HCT116 (cell line): Measurements from ENCODE around the gene HSPG2. TPM values are rescaled to one million over a fixed set of nuclear protein-coding genes. Genes with fewer than 3 reads are reported as not detected.

ENCODE experiments used
- ATAC-seq: fragments of 200-7000 bp; cut with Tn5 transposase; 2 replicates; pipeline ENCODE4 v1.9.1; 2020; ENCODE audit warnings: mild to moderate bottlenecking, moderate library complexity
- BruUV-seq: library from RNA; stranded (reverse); fragments of 400-500 nt; replicated peaks from 2 replicates; lab custom pipeline; 2021; lab: Mats Ljungman, UMichigan
- CTCF ChIA-PET: fragments of 300-600 bp; sonication (Branson Sonifier 250); formaldehyde crosslinking; loops from one replicate; lab custom pipeline; 2021; ENCODE audit warnings: antibody characterized with exemption; lab: Charles Lee
- POLR2A ChIA-PET: fragments of 300-600, 350-600 bp; sonication (Branson Sonifier 250); formaldehyde crosslinking; loops from one replicate; lab custom pipeline; 2021; ENCODE audit warnings: antibody characterized with exemption; lab: Charles Lee
- RAD21 ChIA-PET, 2 experiments: fragments of 300-600 bp; sonication (Branson Sonifier 250); formaldehyde crosslinking; loops; one replicate each; lab custom pipeline; 2023; ENCODE audit warnings: low total read pairs in 2 of 2; ENCODE audit not compliant: uncharacterized antibody in 2 of 2, unreplicated experiment in 2 of 2, low non-redundant PET in 1 of 2; lab: Charles Lee
- DNase-seq: peaks from one replicate; pipeline ENCODE4 v3.0.0-alpha.2; 2010; ENCODE audit warnings: low read depth, low spot score
- H2AFZ ChIP-seq: fragments of 200-600 bp; shearing (Covaris generic), sonication (generic); 2 replicates; pipeline ENCODE4 v1.6.1; 2017; ENCODE audit warnings: low read depth, mixed run types, mixed read lengths, antibody characterized with exemption, low read length; ENCODE audit not compliant: poor library complexity, severe bottlenecking
- H3K27ac ChIP-seq: 2 replicates; pipeline ENCODE4 v1.5.1; 2012; ENCODE audit warnings: low read depth, low read length
- H3K27me3 ChIP-seq: fragments of 200-600 bp; sonication (generic); 2 replicates; pipeline ENCODE4 v1.6.1; 2016; ENCODE audit warnings: mixed run types, low read length, mixed read lengths; ENCODE audit not compliant: insufficient read depth
- H3K36me3 ChIP-seq, 2 experiments: fragments of 200-500 bp in 1 of 2; fragments of 200-600 bp in 1 of 2; sonication (Bioruptor generic) in 1 of 2; sonication (generic) in 1 of 2; 2 replicates each; pipeline versions ENCODE4 v1.5.1 to v1.6.1; 2014 to 2016; ENCODE audit warnings: low read length in 2 of 2, inconsistent platforms in 1 of 2, mixed read lengths in 1 of 2, mixed run types in 1 of 2; ENCODE audit not compliant: insufficient read depth in 2 of 2, control insufficient read depth in 1 of 2
- H3K4me1 ChIP-seq, 2 experiments: fragments of 200-600 bp in 1 of 2; sonication (generic) in 1 of 2; 2 replicates each; pipeline versions ENCODE4 v1.5.1 to v1.6.1; 2012 to 2017; ENCODE audit warnings: low read length in 2 of 2, inconsistent platforms in 1 of 2, mild to moderate bottlenecking in 1 of 2, mixed read lengths in 1 of 2, mixed run types in 1 of 2, moderate library complexity in 1 of 2; ENCODE audit not compliant: insufficient read depth in 2 of 2, control insufficient read depth in 1 of 2
- H3K4me2 ChIP-seq: fragments of 200-600 bp; sonication (generic); 2 replicates; pipeline ENCODE4 v1.6.1; 2017; ENCODE audit warnings: mixed run types, low read length, mixed read lengths
- H3K4me3 ChIP-seq, 2 experiments: fragments of 200-600 bp in 1 of 2; sonication (generic) in 1 of 2; replicated peaks in 1 of 2; 2 replicates each; pipeline ENCODE4 v1.5.1; 2011 to 2016; ENCODE audit warnings: low read length in 2 of 2, control low read depth in 1 of 2, low read depth in 1 of 2, mild to moderate bottlenecking in 1 of 2, mixed read lengths in 1 of 2, mixed run types in 1 of 2
- H3K79me2 ChIP-seq: fragments of 200-600 bp; sonication (generic); 2 replicates; pipeline ENCODE4 v1.6.1; 2017; ENCODE audit warnings: mild to moderate bottlenecking, mixed run types, low read length, moderate library complexity, mixed read lengths; ENCODE audit not compliant: insufficient read depth
- H3K9ac ChIP-seq: fragments of 200-600 bp; sonication (generic); 2 replicates; pipeline ENCODE4 v1.6.1; 2016; ENCODE audit warnings: low read length, mixed read lengths
- H3K9me2 ChIP-seq: fragments of 200-600 bp; sonication (generic), shearing (Covaris generic); 2 replicates; pipeline ENCODE4 v1.6.1; 2017; ENCODE audit warnings: mixed run types, mild to moderate bottlenecking, moderate library complexity; ENCODE audit not compliant: insufficient read depth
- H3K9me3 ChIP-seq, 2 experiments: fragments of 200-500 bp in 1 of 2; fragments of 200-600 bp in 1 of 2; sonication (Bioruptor generic) in 1 of 2; sonication (generic) in 1 of 2; 2 replicates each; pipeline ENCODE4 v1.6.1; 2014 to 2017; ENCODE audit warnings: low read length in 2 of 2, mixed read lengths in 2 of 2, inconsistent platforms in 1 of 2, low read depth in 1 of 2, mild to moderate bottlenecking in 1 of 2, mixed run types in 1 of 2, moderate library complexity in 1 of 2; ENCODE audit not compliant: control insufficient read depth in 1 of 2, insufficient read depth in 1 of 2
- H4K20me1 ChIP-seq: fragments of 200-600 bp; sonication (generic), shearing (Covaris generic); 2 replicates; pipeline ENCODE4 v1.6.1; 2017; ENCODE audit warnings: mixed run types, mild to moderate bottlenecking, moderate library complexity; ENCODE audit not compliant: insufficient read depth
- CBX3 ChIP-seq: IDR thresholded peaks from 2 replicates; pipeline ENCODE4 v1.6.1; 2012; ENCODE audit warnings: low read depth
- CEBPB ChIP-seq: IDR thresholded peaks from 2 replicates; pipeline ENCODE4 v1.6.1; 2012; ENCODE audit warnings: low read depth
- ELF1 ChIP-seq: IDR thresholded peaks from 2 replicates; pipeline ENCODE4 v1.6.1; 2012; ENCODE audit warnings: low read depth, borderline replicate concordance
- POLR2A ChIP-seq: IDR thresholded peaks from 2 replicates; pipeline ENCODE4 v1.7.0; 2011; ENCODE audit warnings: borderline replicate concordance; ENCODE audit not compliant: insufficient read depth, insufficient read length; ENCODE audit errors: extremely low read depth
- POLR2AphosphoS5 ChIP-seq: IDR thresholded peaks from 2 replicates; pipeline ENCODE4 v1.6.1; 2011; ENCODE audit warnings: mild to moderate bottlenecking, low read depth, low read length, moderate library complexity
- TCF7L2 ChIP-seq: IDR thresholded peaks from 2 replicates; pipeline ENCODE4 v1.7.0; 2011; ENCODE audit warnings: borderline replicate concordance, inconsistent platforms; ENCODE audit not compliant: insufficient read depth, insufficient read length; ENCODE audit errors: extremely low read depth
- ZFX ChIP-seq: fragments of 450-650 bp; IDR thresholded peaks from 2 replicates; pipeline ENCODE4 v1.6.1; 2017
- ZNF274 ChIP-seq: fragments of 200-500 bp; sonication (Bioruptor generic); IDR thresholded peaks from 2 replicates; pipeline ENCODE4 v1.6.1; 2014; ENCODE audit warnings: mild to moderate bottlenecking, low read depth, low read length, inconsistent platforms
- intact Hi-C: fragments of 100-400 bp; cut with micrococcal nuclease; formaldehyde crosslinking; loops from 2 replicates; pipeline ENCODE4 v1.10.0; 2022
- total RNA-seq: library from RNA; stranded (reverse); gene quantifications from one replicate; pipeline ENCODE4 v1.2.1, GENCODE V29; 2021; ENCODE audit not compliant: unreplicated experiment
- TF ChIP-seq, protein P1 (sequence below), 3 experiments: fragments of 200-600 bp in 1 of 3; sonication (generic) in 1 of 3; IDR thresholded peaks in 2 of 3; conservative IDR thresholded peaks in 1 of 3; 2 replicates each; pipeline ENCODE4 v1.5.1; 2012 to 2017; ENCODE audit warnings: low read depth in 2 of 3, low read length in 2 of 3, antibody characterized with exemption in 1 of 3, borderline replicate concordance in 1 of 3, control low read depth in 1 of 3, mild to moderate bottlenecking in 1 of 3, mixed read lengths in 1 of 3, mixed run types in 1 of 3, moderate library complexity in 1 of 3; ENCODE audit not compliant: insufficient read depth in 1 of 3
- TF ChIP-seq, protein P2 (sequence below): IDR thresholded peaks from 2 replicates; pipeline ENCODE4 v1.6.1; 2011; ENCODE audit warnings: mild to moderate bottlenecking, low read length, moderate library complexity; ENCODE audit not compliant: insufficient replicate concordance; ENCODE audit errors: extremely low read depth

Gene HSPG2
- total RNA-seq, 1 experiment from 2014 or later: 55.7 TPM

DNA sequence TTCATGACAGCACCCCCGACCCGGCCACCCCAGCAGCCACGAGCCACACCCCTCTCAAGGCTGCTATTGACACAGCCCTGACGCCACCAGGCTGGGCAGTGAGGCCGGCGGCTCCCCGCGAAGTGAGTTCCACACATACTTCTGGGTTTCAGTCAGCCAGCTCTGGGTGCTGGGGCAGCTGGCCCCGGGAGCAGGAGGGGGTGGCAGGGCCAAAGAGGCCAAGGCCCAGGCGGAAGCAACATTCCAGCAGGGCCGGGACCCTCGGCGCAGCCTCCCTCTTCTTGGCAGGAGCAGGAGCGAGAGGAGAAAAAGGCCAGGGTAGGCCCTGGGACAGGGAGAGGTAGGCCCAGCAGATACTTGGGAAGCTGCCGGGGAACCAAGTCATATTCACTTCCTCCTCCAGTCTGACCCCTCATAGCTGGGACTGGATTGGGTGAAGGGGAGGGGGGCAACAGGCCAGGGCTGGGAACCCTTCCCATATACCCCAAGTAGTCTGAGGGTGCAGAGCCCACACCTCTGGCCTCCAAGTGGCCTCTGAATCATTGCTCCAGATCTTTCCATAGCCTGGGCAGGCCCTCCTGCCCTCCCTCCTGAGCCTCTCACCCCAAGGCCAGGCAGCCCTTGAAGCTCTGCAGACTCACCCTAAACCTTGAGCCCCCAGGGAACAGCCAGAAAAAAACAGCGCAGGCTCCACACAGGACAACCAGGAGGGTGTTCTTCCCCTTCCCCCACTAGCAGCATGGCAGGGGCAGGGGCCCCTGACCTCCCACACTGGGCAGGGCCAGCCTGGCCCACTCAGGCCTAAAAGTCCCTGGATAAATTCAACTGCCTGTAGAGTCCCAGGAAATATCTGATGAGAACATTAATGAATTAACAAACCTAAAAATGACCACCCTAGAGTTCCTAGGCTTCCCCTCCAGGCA, 5.7 kb downstream of the HSPG2 start:
- DNase-seq (peak; percentile 43), ATAC-seq (peak; percentile 81)
- peak overlapping the region; percentile 81 for H3K27ac ChIP-seq
- TF ChIP-seq TCF7L2 (no peak), ZFX (peak; percentile 32; the same call in 1 of the 2 replicates), ELF1 (no peak), POLR2AphosphoS5 (peak; percentile 59; the same call in 1 of the 2 replicates)
- CTCF ChIA-PET: interaction anchor here (1.0 kb wide), 1 partner anchor 8 kb away, joined by 3 read pairs; no protein-coding TSS in a partner anchor
- H3K9ac ChIP-seq: peak overlapping the region; percentile 57
- POLR2A ChIA-PET: interaction anchor here (1.2 kb wide), 1 partner anchor 8 kb away, joined by 3 read pairs; no protein-coding TSS in a partner anchor
- no peaks in the 10 kb centered on the region for H3K27me3 ChIP-seq
- H3K79me2 ChIP-seq: peaks cover 62% of the 10 kb centered on the region
- peak overlapping the region; percentile 17 to 38 for H3K4me3 ChIP-seq
- BruUV-seq: no TSS peak
- RAD21 ChIA-PET: interaction anchor here in 1 of 2 experiments (1.1 kb wide), 1 partner anchor 9 kb away, joined by 7 read pairs; no protein-coding TSS in a partner anchor
- no peaks in the 10 kb centered on the region for H4K20me1 ChIP-seq
- H3K9me3 ChIP-seq: no peaks in the 10 kb centered on the region
- H3K9me2 ChIP-seq: no peaks in the 10 kb centered on the region
- peaks cover 46 to 85% of the 10 kb centered on the region in 2 experiments for H3K4me1 ChIP-seq
- no peaks in the 10 kb centered on the region for H3K36me3 ChIP-seq
- no peak overlapping the region for H2AFZ ChIP-seq
- intact Hi-C loops: no loop called here
- H3K4me2 ChIP-seq: peak overlapping the region; percentile 82

DNA sequence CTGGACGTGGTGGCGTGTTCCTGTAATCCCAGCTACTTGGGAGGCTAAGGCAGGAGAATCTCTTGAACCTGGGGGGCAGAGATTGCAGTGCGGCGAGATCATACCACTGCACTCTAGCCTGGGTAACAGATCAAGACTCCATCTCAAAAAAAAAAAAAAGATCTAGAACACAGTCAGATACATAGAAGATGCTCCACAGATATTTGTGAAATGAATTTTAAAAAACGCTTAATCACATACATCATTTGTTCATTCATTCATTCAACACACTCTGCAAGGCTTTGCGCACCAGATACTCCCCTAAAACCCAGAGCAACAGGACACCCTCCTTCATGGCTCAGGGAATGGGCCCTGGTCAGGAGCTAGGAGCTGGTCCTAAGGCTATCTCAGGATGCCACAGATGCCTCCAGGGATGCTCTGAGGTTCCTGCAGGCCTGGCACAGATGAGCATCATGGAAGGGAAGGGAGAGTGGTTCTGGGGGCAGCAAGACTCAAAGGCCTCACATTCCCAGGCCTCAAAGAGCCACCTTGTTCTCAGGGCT, 6.4 kb downstream of the HSPG2 start:
- CTCF ChIA-PET: interaction anchor here (1.0 kb wide), 1 partner anchor 9 kb away, joined by 3 read pairs; no protein-coding TSS in a partner anchor

More for the DNA sequence above, 6.4 kb downstream of the HSPG2 start:
- H3K9me3 ChIP-seq: no peaks in the 10 kb centered on the region
- BruUV-seq: no TSS peak
- ChIA-PET POLR2A (interaction anchor here (1.2 kb wide), 1 partner anchor 9 kb away, joined by 3 read pairs; no protein-coding TSS in a partner anchor), RAD21 (interaction anchor here in 1 of 2 experiments (1.1 kb wide), 1 partner anchor 9 kb away, joined by 7 read pairs; no protein-coding TSS in a partner anchor)
- H3K9me2 ChIP-seq: no peaks in the 10 kb centered on the region
- TF ChIP-seq CEBPB: no peak
- TF ChIP-seq POLR2AphosphoS5: no peak
- TF ChIP-seq, protein P1, sequence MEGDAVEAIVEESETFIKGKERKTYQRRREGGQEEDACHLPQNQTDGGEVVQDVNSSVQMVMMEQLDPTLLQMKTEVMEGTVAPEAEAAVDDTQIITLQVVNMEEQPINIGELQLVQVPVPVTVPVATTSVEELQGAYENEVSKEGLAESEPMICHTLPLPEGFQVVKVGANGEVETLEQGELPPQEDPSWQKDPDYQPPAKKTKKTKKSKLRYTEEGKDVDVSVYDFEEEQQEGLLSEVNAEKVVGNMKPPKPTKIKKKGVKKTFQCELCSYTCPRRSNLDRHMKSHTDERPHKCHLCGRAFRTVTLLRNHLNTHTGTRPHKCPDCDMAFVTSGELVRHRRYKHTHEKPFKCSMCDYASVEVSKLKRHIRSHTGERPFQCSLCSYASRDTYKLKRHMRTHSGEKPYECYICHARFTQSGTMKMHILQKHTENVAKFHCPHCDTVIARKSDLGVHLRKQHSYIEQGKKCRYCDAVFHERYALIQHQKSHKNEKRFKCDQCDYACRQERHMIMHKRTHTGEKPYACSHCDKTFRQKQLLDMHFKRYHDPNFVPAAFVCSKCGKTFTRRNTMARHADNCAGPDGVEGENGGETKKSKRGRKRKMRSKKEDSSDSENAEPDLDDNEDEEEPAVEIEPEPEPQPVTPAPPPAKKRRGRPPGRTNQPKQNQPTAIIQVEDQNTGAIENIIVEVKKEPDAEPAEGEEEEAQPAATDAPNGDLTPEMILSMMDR (IDR thresholded peaks at IDR 0.05 in 2 of 3, conservative IDR thresholded peaks at IDR 0.05 in 1 of 3; ENCODE audit: borderline replicate concordance in 1 of 3, insufficient read depth in 1 of 3, low read depth in 2 of 3, low read length in 2 of 3): no peak
- no peak for TF ChIP-seq ZNF274
- TF ChIP-seq, protein P2, sequence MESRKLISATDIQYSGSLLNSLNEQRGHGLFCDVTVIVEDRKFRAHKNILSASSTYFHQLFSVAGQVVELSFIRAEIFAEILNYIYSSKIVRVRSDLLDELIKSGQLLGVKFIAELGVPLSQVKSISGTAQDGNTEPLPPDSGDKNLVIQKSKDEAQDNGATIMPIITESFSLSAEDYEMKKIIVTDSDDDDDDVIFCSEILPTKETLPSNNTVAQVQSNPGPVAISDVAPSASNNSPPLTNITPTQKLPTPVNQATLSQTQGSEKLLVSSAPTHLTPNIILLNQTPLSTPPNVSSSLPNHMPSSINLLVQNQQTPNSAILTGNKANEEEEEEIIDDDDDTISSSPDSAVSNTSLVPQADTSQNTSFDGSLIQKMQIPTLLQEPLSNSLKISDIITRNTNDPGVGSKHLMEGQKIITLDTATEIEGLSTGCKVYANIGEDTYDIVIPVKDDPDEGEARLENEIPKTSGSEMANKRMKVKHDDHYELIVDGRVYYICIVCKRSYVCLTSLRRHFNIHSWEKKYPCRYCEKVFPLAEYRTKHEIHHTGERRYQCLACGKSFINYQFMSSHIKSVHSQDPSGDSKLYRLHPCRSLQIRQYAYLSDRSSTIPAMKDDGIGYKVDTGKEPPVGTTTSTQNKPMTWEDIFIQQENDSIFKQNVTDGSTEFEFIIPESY: no peak
- TF ChIP-seq TCF7L2: no peak
- TF ChIP-seq CBX3: no peak
- no peak for TF ChIP-seq POLR2A
- TF ChIP-seq ZFX: no peak
- intact Hi-C loops: no loop called here
- H3K27me3 ChIP-seq: no peaks in the 10 kb centered on the region
- no peaks in the 10 kb centered on the region for H4K20me1 ChIP-seq
- H3K4me1 ChIP-seq: peaks cover 46 to 80% of the 10 kb centered on the region in 2 experiments
- H3K9ac ChIP-seq: peak overlapping the region; percentile 57
- peaks cover 58% of the 10 kb centered on the region for H3K79me2 ChIP-seq
- peak overlapping the region; percentile 82 for H3K4me2 ChIP-seq
- no peak overlapping the region for H2AFZ ChIP-seq
- DNase-seq (no peak), ATAC-seq (peak; percentile 54)
- no peaks in the 10 kb centered on the region for H3K36me3 ChIP-seq
- H3K27ac ChIP-seq: peak overlapping the region; percentile 81
- peak overlapping the region in 1 of 2 experiments; percentile 38; a peak in 2 of 4 replicates for H3K4me3 ChIP-seq
